WTC11 (cell line): Measurements from ENCODE around the gene S100PBP. TPM values are rescaled to one million over a fixed set of nuclear protein-coding genes. Genes with fewer than 3 reads are reported as not detected.

Experiments used
- ATAC-seq: fragments of 200-7000 bp; cut with Tn5 transposase; 2 replicates; pipeline ENCODE4 v1.10.0; 2021; ENCODE audit warnings: mild to moderate bottlenecking, moderate library complexity
- CTCF ChIA-PET: fragments of 300-600 bp; sonication (Branson Sonifier 250); formaldehyde crosslinking; loops from one replicate; lab custom pipeline; 2021; ENCODE audit warnings: antibody characterized with exemption; lab: Charles Lee
- POLR2A ChIA-PET: fragments of 350-600 bp; sonication (Branson Sonifier 250); formaldehyde crosslinking; loops from one replicate; lab custom pipeline; 2021; ENCODE audit warnings: antibody characterized with exemption; lab: Charles Lee
- DNase-seq: peaks from one replicate; pipeline ENCODE4 v3.0.0; 2021; ENCODE audit warnings: low spot score
- H3K27ac Mint-ChIP-seq: 2 replicates; pipeline ENCODE4 v1.8.0; 2021; ENCODE audit warnings: mixed read lengths
- H3K27me3 Mint-ChIP-seq: 2 replicates; pipeline ENCODE4 v1.8.0; 2021; ENCODE audit warnings: low read depth, mild to moderate bottlenecking, moderate library complexity, mixed read lengths
- H3K36me3 Mint-ChIP-seq: 2 replicates; pipeline ENCODE4 v1.8.0; 2021; ENCODE audit warnings: mixed read lengths
- H3K4me1 Mint-ChIP-seq: 2 replicates; pipeline ENCODE4 v1.8.0; 2022; ENCODE audit warnings: mixed read lengths
- H3K4me3 Mint-ChIP-seq: 2 replicates; pipeline ENCODE4 v1.8.0; 2021; ENCODE audit warnings: mild to moderate bottlenecking, moderate library complexity, mixed read lengths
- H3K9me3 Mint-ChIP-seq: 2 replicates; pipeline ENCODE4 v1.8.0; 2021; ENCODE audit warnings: mixed read lengths
- ATF2 ChIP-seq: sonication (generic); formaldehyde crosslinking; IDR thresholded peaks from 2 replicates; pipeline ENCODE4 v1.8.1; 2022; ENCODE audit warnings: low read depth, missing genetic modification reagents, borderline replicate concordance
- CBFB ChIP-seq: sonication (generic); formaldehyde crosslinking; IDR thresholded peaks from 2 replicates; pipeline ENCODE4 v1.8.1; 2022; ENCODE audit warnings: mild to moderate bottlenecking, low read depth, missing genetic modification reagents
- CREB1 ChIP-seq: sonication (generic); formaldehyde crosslinking; IDR thresholded peaks from 2 replicates; pipeline ENCODE4 v1.8.0; 2023; ENCODE audit warnings: mild to moderate bottlenecking, missing genetic modification reagents
- CTCF ChIP-seq: fragments of 200-600 bp; IDR thresholded peaks from 2 replicates; pipeline ENCODE4 v1.8.0; 2022; ENCODE audit warnings: antibody characterized with exemption
- E2F1 ChIP-seq: sonication (generic); formaldehyde crosslinking; IDR thresholded peaks from 2 replicates; pipeline ENCODE4 v1.8.0; 2022; ENCODE audit warnings: mild to moderate bottlenecking, missing genetic modification reagents
- E2F4 ChIP-seq: sonication (generic); formaldehyde crosslinking; IDR thresholded peaks from 2 replicates; pipeline ENCODE4 v1.8.1; 2022; ENCODE audit warnings: low read depth, mild to moderate bottlenecking, moderate library complexity, missing genetic modification reagents, borderline replicate concordance
- ERG ChIP-seq: fragments of 250-450 bp; sonication (Bioruptor Pico); IDR thresholded peaks from 2 replicates; pipeline ENCODE4 v1.8.0; 2021; ENCODE audit warnings: mild to moderate bottlenecking
- FOXP1 ChIP-seq: sonication (generic); formaldehyde crosslinking; IDR thresholded peaks from 2 replicates; pipeline ENCODE4 v1.8.0; 2022; ENCODE audit warnings: missing genetic modification reagents, mild to moderate bottlenecking, moderate library complexity, borderline replicate concordance
- FOXP4 ChIP-seq: sonication (generic); formaldehyde crosslinking; IDR thresholded peaks from 2 replicates; pipeline ENCODE4 v1.8.0; 2022; ENCODE audit warnings: mild to moderate bottlenecking, missing genetic modification reagents
- GRHL2 ChIP-seq: fragments of 250-450 bp; sonication (Bioruptor Pico); IDR thresholded peaks from 2 replicates; pipeline ENCODE4 v1.8.0; 2022; ENCODE audit warnings: mild to moderate bottlenecking, moderate library complexity; ENCODE audit not compliant: insufficient replicate concordance, severe bottlenecking
- HMGA2 ChIP-seq: fragments of 250-450 bp; sonication (Bioruptor Pico); IDR thresholded peaks from 2 replicates; pipeline ENCODE4 v1.4.0; 2021; ENCODE audit warnings: mild to moderate bottlenecking, moderate library complexity
- KAT7 ChIP-seq: sonication (generic); formaldehyde crosslinking; IDR thresholded peaks from 2 replicates; pipeline ENCODE4 v1.8.1; 2023; ENCODE audit warnings: missing genetic modification reagents, mild to moderate bottlenecking, borderline replicate concordance
- MYBL2 ChIP-seq: sonication (generic); formaldehyde crosslinking; IDR thresholded peaks from 2 replicates; pipeline ENCODE4 v1.8.1; 2023; ENCODE audit warnings: mild to moderate bottlenecking, moderate library complexity, missing genetic modification reagents
- SP1 ChIP-seq: sonication (generic); formaldehyde crosslinking; conservative IDR thresholded peaks from 2 replicates; pipeline ENCODE4 v1.8.1; 2022; ENCODE audit warnings: missing genetic modification reagents
- USF2 ChIP-seq: sonication (generic); formaldehyde crosslinking; IDR thresholded peaks from 2 replicates; pipeline ENCODE4 v1.8.1; 2023; ENCODE audit warnings: mild to moderate bottlenecking, missing genetic modification reagents, moderate library complexity
- ZMAT4 ChIP-seq: fragments of 250-450 bp; sonication (Bioruptor Pico); IDR thresholded peaks from 2 replicates; pipeline ENCODE4 v1.9.0; 2021; ENCODE audit warnings: mild to moderate bottlenecking
- ZNF232 ChIP-seq: sonication (generic); formaldehyde crosslinking; IDR thresholded peaks from 2 replicates; pipeline ENCODE4 v1.8.0; 2022; ENCODE audit warnings: mild to moderate bottlenecking, missing genetic modification reagents
- ZNF671 ChIP-seq: fragments of 250-450 bp; sonication (Bioruptor Pico); IDR thresholded peaks from 2 replicates; pipeline ENCODE4 v1.8.0; 2021; ENCODE audit warnings: mild to moderate bottlenecking
- ZSCAN18 ChIP-seq: fragments of 250-450 bp; sonication (Bioruptor Pico); IDR thresholded peaks from 2 replicates; pipeline ENCODE4 v2.1.2; 2022; ENCODE audit warnings: mild to moderate bottlenecking, moderate library complexity
- total RNA-seq: library from RNA; stranded (reverse); gene quantifications from 3 replicates; pipeline ENCODE4 v1.2.3, GENCODE V29; 2021

S100PBP gene
- total RNA-seq, 1 experiment from 2014 or later, result 62.9 TPM

GRCh38 chr1:32808580-32808979 lies 8.9 kb upstream of the S100PBP start (continued):
- TF ChIP-seq ERG (CRISPR knock-in tag) (no peak), ZNF232 (no peak)

GRCh38 chr1:32810358-32810757 lies 7.1 kb upstream of the S100PBP start:
- POLR2A ChIA-PET, result no interaction called here
- no peak for DNase-seq
- peaks cover 77% of the 10 kb centered on the region for H3K36me3 Mint-ChIP-seq
- CTCF ChIA-PET, result interaction anchor here (0.6 kb wide), 1 partner anchor 83 kb away, joined by 3 read pairs; no protein-coding TSS in a partner anchor
- no peak for TF ChIP-seq FOXP1 (CRISPR knock-in tag)
- TF ChIP-seq HMGA2 (CRISPR knock-in tag), result no peak
- no peak for TF ChIP-seq ATF2 (CRISPR knock-in tag)
- TF ChIP-seq ZMAT4 (CRISPR knock-in tag), result no peak
- no peak for TF ChIP-seq CTCF
- no peak for TF ChIP-seq CBFB
- TF ChIP-seq E2F4, result no peak
- TF ChIP-seq GRHL2 (CRISPR knock-in tag), result no peak
- TF ChIP-seq, all 79 proteins: peak for 0
- 0 out of 2 replicates have a peak overlapping the region, but pooled peaks have one; percentile 34 for H3K27ac Mint-ChIP-seq
- H3K4me3 Mint-ChIP-seq, result no peak overlapping the region
- ATAC-seq, result no peak
- peaks cover 44% of the 10 kb centered on the region for H3K4me1 Mint-ChIP-seq
- peaks cover 6% of the 10 kb centered on the region for H3K9me3 Mint-ChIP-seq
- no peaks in the 10 kb centered on the region for H3K27me3 Mint-ChIP-seq

- ATAC-seq (no peak), DNase-seq (no peak)
- ChIA-PET CTCF (no interaction called here), POLR2A (no interaction called here)
- Mint-ChIP-seq H3K9me3 (no peaks in the 10 kb centered on the region; the same call in 1 of the 2 replicates), H3K4me3 (no peak overlapping the region), H3K27ac (peak overlapping the region; percentile 94), H3K36me3 (peaks cover 71% of the 10 kb centered on the region), H3K27me3 (no peaks in the 10 kb centered on the region), H3K4me1 (peaks cover 48% of the 10 kb centered on the region)
- TF ChIP-seq E2F1 (CRISPR knock-in tag) (no peak), CREB1 (no peak), KAT7 (CRISPR knock-in tag) (no peak), FOXP4 (CRISPR knock-in tag) (no peak), ZSCAN18 (no peak), SP1 (no peak), ZNF671 (CRISPR knock-in tag) (no peak), MYBL2 (CRISPR knock-in tag) (no peak), USF2 (CRISPR knock-in tag) (no peak)
These were observed 6.2 kb upstream of the S100PBP start for GRCh38 chr1:32811265-32811664.
